HG03457 (cell line): ENCODE measurements around the gene EXPH5.
A peak's percentile ranks its signal among the peaks of the same experiment; 100 is the strongest.

Experiments
- ATAC-seq: cut with Tn5 transposase; IDR thresholded peaks from one replicate; pipeline ENCODE4 v1.9.1; 2021; ENCODE audit warnings: moderate number of reproducible peaks; ENCODE audit not compliant: unreplicated experiment

The EXPH5 gene

DNA sequence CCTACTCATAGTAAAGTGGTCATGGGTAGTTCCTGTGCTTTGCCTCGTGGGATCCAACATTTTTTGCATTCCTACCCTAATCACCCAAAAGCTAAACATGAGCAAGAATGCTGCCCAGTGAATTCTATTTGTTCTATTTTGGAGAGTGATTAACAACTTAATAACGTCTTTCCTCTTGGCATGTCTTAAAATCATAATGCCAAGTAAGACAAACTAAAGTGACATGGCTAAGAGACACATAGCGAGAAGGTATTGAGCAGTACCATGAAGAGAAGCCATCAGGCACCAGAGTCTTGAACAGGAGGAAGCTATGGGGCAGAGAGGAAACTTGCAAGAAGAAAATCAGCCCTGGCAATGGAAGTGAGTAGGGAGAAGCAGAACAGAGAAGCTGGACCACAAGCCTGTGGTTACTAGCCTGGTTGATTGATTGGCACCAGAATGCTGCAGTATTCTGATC is 32.0 kb downstream of the EXPH5 start:
- ATAC-seq, result no peak

- no peak for ATAC-seq
Measured at GRCh38 chr11:108559904-108560303, 33.7 kb downstream of the EXPH5 start.

- ATAC-seq, result no peak
Measured at GRCh38 chr11:108559340-108559739, 34.2 kb downstream of the EXPH5 start.

- peak; percentile 66 for ATAC-seq
Measured at GRCh38 chr11:108558222-108558621, 35.3 kb downstream of the EXPH5 start.

DNA sequence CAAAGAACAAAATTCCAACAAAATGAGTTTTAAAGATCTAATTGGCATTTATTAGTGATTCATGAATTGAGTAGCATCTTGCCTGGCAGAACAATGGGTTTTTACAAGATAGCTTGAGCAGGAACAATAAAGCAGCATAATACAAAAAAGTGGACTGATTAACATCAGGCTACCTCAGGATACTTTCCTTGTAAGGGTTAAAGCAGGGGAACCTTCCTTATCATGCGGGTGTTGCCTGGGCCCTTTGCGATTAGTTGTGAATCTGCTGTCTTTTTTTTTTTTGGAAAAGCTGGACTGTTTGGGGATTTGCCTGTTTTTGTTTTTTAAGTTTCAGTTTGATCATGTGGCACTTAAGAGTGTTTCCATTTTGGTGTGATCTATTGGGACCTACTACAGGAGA is 37.5 kb downstream of the EXPH5 start:
- no peak for ATAC-seq

DNA sequence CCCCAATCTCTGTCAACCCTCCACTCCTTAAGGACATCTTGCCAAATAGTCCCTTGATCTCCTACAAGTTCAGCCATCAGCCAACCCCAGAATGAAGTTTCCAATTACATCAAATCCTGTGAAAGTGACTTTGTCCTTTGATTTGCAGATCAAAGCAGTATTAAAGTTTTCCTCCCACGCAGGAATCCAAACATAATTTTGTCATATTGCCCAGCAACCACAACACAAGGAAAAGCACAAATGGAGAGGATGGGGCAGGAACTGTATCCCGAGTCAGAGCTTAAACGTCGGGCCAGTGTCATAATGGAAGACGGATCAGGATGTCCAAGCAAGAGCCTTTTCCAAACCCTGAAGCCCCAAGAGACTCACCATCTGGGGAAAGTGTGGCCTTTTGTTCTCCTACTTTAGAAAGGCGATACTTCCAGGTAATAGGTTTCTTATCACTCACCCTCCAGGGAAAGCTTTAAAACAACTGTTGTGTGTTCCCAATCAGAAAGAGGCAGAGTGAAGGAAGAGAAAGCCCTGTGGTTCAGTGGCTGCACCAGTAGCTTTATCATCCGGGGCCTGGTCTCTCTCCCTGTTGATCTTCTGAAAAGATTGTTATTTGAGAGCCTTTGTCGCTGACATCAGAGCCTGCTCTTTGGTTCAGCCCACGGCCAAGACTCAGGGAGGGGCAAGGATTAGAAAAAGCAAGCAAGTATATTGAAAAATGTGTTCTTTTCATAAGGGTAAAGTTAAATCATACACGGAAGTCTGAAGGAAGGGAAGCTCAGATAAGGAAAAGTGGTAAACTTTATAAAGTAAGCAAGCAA is 41.7 kb downstream of the EXPH5 start:
- ATAC-seq, result no peak

DNA sequence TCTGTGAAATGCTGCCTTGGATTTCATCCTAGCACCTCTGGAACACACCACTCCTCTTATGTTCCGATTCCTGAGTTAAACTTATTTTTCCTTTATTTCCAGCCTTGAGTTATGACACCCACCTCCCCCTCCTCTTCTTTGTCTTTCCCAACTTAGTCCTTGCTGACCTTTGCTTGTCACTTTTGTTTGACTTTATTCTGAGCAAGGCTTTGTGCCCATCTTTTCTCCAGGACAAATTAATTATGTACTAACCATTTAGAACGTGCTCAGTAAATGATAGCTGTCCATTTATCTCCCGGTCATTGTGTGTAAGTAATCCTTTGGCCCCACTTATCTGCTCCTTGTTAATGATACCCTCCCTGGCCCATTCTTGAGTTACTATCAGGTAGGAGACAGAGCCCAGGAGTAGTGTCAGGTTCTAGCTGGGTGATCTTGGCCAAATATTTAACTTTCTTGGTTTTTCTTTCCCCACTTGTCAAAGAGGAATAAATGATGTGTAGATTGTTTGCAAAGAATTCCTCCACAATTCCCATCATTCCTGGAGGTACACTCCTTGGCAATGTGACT is 44.2 kb downstream of the EXPH5 start:
- no peak for ATAC-seq

GRCh38 chr11:108545909-108546501 is 47.6 kb downstream of the EXPH5 start:
- no peak for ATAC-seq

GRCh38 chr11:108543316-108543964 is 50.1 kb downstream of the EXPH5 start:
- ATAC-seq, result no peak

- no peak for ATAC-seq
Measured at GRCh38 chr11:108541531-108541930, 52.0 kb downstream of the EXPH5 start.

GRCh38 chr11:108538502-108538901 is 55.1 kb downstream of the EXPH5 start:
- no peak for ATAC-seq

DNA sequence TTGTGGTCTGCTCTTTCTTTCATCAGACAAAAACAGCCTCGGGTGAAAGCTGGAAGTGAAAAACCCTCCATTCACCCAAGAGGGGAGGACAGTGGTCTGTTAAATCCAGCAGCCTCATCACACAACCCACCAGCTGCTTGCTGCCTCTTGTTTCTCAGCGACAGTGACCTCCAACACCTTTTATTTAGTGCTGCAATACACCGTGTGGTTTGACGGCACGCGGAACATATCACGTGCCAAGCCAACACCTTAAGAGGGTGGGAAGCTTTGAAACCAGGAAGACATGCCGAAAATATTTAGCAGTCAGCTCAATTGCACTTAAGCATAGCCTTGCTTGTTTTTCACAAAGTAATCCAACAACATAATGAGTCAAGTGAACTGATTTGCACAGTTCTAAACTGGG is 55.5 kb downstream of the EXPH5 start:
- ATAC-seq, result no peak

- no peak for ATAC-seq
Measured at GRCh38 chr11:108536783-108537182, 56.8 kb downstream of the EXPH5 start.

GRCh38 chr11:108535384-108535955 is 58.1 kb downstream of the EXPH5 start:
- ATAC-seq, result no peak

DNA sequence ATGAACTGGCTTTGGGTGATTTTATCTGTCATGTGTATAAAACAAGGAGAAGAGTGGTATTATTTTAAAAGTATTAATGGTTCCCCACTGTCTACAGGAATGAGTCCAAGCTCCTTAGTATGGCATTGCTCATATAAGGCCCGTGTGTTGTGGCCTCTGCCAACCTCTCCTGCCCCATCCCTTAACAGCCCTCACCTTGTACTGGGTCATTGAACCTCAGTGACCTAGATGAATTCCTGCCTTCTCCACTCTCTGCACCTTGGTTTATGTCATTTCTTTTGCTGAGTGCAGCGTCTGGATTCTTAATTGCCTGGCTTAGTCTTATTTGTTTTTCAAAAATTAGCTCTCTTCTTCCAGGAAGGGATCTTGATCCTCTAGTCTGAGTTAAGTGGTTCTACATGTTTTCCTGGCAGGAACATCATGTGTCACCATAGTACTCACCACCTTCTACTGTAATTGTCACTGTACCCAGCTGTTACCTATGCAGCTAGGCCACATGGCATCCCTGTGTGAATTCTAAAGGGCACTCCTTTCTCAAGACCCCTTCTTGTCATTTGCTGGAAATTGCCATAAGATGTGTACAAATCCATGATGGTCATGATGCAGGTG is 59.2 kb downstream of the EXPH5 start:
- no peak for ATAC-seq

DNA sequence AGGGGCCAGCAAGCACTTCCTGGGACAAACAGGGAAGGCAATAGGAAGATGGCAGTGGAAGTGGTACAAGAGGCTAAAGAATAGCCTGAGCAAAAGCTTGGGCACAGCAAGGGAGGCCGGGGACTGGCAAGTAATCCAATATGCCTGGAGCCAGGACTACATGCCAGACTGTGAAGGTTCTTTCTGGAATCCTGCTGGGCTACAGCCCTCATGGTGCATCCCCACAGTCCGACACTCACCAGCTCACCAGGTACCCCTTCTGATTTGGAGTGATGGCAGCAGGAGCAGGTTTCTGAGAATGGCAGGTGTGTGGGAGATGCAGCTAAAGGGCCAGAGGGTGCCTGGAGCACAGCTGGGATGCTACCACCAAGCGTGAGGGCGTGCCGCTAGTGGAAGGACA is 63.1 kb downstream of the EXPH5 start:
- ATAC-seq, result no peak

DNA sequence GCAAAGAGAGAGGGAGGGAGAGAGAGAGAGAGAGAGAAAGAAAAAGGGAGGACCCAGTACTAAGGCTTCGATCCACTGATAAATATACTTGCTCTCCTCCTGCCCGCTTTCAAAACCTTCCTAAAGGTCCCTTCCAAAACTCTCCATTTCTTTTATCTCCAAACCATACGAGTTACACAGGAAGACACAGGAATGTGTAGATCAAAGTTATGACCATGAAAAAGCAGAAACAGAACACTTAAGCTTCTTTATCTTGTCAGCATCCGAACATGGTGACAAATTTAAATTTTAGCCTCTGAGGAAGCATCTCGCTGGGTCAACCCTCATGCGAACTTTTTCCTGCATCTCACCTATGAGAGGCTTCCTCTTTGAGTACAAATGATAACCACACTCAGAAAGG is 66.2 kb downstream of the EXPH5 start:
- ATAC-seq, result no peak

DNA sequence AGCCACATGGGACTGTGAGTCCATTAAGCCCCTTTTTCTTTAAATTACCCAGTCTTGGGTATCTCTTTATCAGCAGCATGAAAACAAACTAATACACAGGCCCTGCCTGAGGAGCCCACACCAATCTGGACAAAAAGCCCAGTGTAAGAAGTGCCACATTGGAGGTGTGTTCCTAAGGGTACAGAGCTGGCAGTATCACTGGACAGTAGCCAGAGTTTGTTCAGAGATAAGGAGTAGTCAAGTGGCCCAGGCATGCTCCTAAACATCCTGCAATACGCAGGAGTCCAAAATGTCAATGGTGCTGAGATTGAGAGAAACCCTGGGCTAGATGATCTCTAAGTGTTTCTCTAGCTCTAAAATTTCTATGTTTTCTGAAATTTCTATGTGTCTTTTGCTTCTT is 68.4 kb downstream of the EXPH5 start:
- no peak for ATAC-seq

DNA sequence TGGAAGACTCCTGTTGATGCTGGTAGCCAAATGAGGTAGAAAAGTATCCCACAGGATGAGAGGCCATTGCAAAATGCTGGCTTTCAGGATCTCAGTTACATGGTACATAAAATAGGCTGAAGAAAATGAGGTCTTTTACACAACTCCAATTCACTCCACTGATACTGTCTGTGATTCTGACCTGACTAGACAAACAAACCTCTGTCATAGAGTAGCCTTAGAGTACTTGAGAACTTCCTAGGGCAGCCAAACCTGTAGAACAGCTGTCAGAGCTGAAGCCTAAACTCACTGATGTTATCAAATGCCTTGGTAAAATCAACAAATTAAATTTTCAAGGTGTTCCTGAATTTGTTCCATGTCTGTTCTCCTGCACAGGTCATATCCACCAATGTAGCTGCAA is 69.1 kb downstream of the EXPH5 start:
- no peak for ATAC-seq

DNA sequence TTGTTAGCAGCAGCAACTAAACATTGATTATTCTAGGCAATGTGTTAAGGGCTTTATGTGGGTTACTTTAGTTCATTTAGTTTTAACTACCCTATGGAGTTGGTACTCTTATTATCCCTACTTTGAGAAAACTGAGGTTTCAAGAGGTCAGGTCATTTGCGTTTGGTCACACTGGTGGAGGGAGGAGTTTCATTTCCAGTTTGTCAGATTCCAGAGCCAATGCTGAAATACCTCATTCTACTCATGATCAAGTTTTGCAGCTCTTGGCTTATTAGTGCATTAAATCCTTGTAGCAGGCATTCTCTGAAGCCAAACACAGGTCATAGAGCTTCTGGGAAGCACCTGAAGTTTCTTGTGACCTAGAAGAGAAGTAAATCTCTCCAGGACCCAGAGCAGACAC is 71.2 kb downstream of the EXPH5 start:
- no peak for ATAC-seq

DNA sequence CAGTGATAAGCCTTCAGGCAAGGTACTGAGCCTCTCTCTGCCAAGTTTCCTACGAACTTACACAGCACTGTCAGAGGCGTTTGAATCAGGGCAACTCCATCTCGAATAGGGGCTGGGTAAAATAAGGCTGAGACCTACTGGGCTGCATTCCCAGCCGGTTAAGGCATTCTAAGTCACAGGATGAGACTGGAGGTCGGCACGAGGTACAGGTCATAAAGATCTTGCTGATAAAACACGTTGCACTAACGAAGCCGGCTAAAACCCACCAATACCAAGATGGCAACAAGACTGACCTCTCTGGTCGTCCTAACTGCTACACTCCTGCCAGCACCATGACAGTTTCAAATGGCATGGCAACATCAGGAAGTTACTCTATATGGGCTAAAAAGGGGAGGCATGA is 75.0 kb downstream of the EXPH5 start:
- ATAC-seq, result no peak
